ENCODE measurements around the gene PPP1R1B. TPM values are rescaled to one million over a fixed set of nuclear protein-coding genes. Genes with fewer than 3 reads are reported as not detected.

Gene PPP1R1B
- total and polyA plus RNA-seq, 9 of the 15 experiments (the other 6 are each of a cell fraction or from before 2014, with no cell fraction given) = 0.07 to 0.18 (median 0.10) TPM; not detected in 4

GRCh38 chr17:39673335-39674081 is 46.8 kb downstream of the PPP1R1B start:
- Histone ChIP-seq H3K79me2 (ENCODE audit: control insufficient read depth, insufficient read depth, low read length) (peaks cover 9% of the 10 kb centered on the region; the same call in 2 of the 3 replicates), H3K27me3 (ENCODE audit: control insufficient read depth in 2 of 2, insufficient read depth in 2 of 2, low read length in 2 of 2) (no peaks in the 10 kb centered on the region), H3K4me3 (no peak overlapping the region), H3K4me1 (replicated peaks in 1 of 2; ENCODE audit: control insufficient read depth in 2 of 2, insufficient read depth in 2 of 2, low read length in 2 of 2) (peaks cover 31 to 84% of the 10 kb centered on the region in 2 experiments; a peak in 4 of 5 replicates), H3K4me2 (ENCODE audit: insufficient read depth, low read length) (no peak overlapping the region), H3K36me3 (ENCODE audit: control insufficient read depth, insufficient read depth, low read length) (peaks cover 7% of the 10 kb centered on the region; the same call in 2 of the 3 replicates), H2AFZ (ENCODE audit: low read depth, low read length) (no peak overlapping the region), H3K27ac (ENCODE audit: extremely low read depth, low read depth, low read length) (no peak overlapping the region), H3K9me3 (replicated peaks; ENCODE audit: control insufficient read depth, insufficient read depth, low read depth, low read length) (no peaks in the 10 kb centered on the region), H3K9me1 (ENCODE audit: control insufficient read depth, insufficient read depth, low read length) (no peaks in the 10 kb centered on the region), H3K9ac (ENCODE audit: insufficient read depth in 1 of 2, low read depth in 2 of 2, low read length in 2 of 2) (peak overlapping the region in 1 of 2 experiments; percentile 49; a peak in 1 of 4 replicates), H4K20me1 (replicated peaks; ENCODE audit: control insufficient read depth, insufficient read depth, low read length) (no peaks in the 10 kb centered on the region; the same call in 1 of the 2 replicates)
- ATAC-seq (no peak), FAIRE-seq (no peak), DNase-seq (ENCODE audit: extremely low read depth in 1 of 4, low spot score in 3 of 4) (no peak)
- intact Hi-C loops (cut with micrococcal nuclease) = loop anchor here (5.0 kb wide), 1 partner anchor 79 kb away; no protein-coding TSS in a partner anchor
- WGBS (ENCODE audit: insufficient coverage, low coverage, missing lambda C conversion rate) = 54% methylated on average over 13 of the region's 13 CpGs
- POLR2A ChIA-PET = interaction anchor here (0.7 to 1.0 kb wide), 2 partner anchors 20 to 40 kb away, joined by 3 to 4 read pairs; no protein-coding TSS in a partner anchor
- peak; percentile 34; the same call in 1 of the 2 replicates for TF ChIP-seq POLR2G (IDR thresholded peaks at IDR 0.05; ENCODE audit: low read depth, low read length)
- no peak for TF ChIP-seq GTF3C2 (IDR thresholded peaks at IDR 0.05; ENCODE audit: borderline replicate concordance, extremely low read depth, insufficient read length)
- in situ Hi-C loops (cut with MboI) = loop anchor here (5.0 kb wide), 1 partner anchor 51 kb away; no protein-coding TSS in a partner anchor
- CTCF ChIA-PET (ENCODE audit: low intra/inter-chr PET ratio) = interaction anchor here (1.0 to 8.3 kb wide), 2 partner anchors 52 to 80 kb away, joined by 3 to 131 read pairs; no protein-coding TSS in a partner anchor
- BruUV-seq (replicated peaks) = no TSS peak
